Right lobe of liver (tissue), 4 donors: ENCODE results near the gene HCN3.

Source experiments
- POLR2A ChIP-seq: fragments of 450-650 bp; IDR thresholded peaks from one replicate; pipeline ENCODE4 v1.6.1; 2017; ENCODE audit warnings: antibody characterized with exemption, mild to moderate bottlenecking
- TF ChIP-seq, protein P1 (sequence below), 4 donors: fragments of 200-600 bp in 3 of 4; fragments of 450-650 bp in 1 of 4; IDR thresholded peaks; one replicate each; pipeline versions ENCODE4 v1.5.1 to v1.8.0; 2016 to 2022; ENCODE audit warnings: antibody characterized with exemption in 4 of 4, mild to moderate bottlenecking in 2 of 4
- donor health status: DM: no; HTN: no; CAD: no.
- donor health status: DM: no; HTN: no; CAD: no.
- donor health status: DM: no; HTN: yes; CAD: no.

DNA sequence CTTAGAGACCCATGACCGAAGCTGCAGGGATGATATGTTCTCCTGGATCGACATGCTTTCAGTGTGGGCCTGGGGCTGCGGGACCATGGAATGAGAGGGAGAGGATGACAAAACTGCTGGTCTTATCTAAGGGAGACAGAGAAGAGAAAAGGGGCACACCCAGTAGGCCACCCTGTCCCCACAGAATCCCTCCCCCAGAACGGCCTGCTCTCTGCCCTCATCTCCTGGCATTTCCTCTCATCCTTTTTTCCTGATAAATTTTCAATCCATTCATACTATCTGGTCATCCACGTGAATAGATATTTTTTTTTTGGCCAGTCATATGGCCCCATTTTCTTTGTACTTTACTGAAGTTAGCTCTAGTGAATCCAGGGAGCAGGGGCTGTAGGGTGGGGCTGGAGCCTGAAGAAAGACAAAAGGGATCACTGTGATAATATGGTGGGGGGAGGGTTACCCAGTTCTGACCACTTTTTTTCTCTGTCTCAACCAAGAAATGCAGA lies 24.1 kb downstream of the HCN3 start, which contains the start of gene PKLR:
- TF ChIP-seq POLR2A: no peak
- TF ChIP-seq, protein P1, sequence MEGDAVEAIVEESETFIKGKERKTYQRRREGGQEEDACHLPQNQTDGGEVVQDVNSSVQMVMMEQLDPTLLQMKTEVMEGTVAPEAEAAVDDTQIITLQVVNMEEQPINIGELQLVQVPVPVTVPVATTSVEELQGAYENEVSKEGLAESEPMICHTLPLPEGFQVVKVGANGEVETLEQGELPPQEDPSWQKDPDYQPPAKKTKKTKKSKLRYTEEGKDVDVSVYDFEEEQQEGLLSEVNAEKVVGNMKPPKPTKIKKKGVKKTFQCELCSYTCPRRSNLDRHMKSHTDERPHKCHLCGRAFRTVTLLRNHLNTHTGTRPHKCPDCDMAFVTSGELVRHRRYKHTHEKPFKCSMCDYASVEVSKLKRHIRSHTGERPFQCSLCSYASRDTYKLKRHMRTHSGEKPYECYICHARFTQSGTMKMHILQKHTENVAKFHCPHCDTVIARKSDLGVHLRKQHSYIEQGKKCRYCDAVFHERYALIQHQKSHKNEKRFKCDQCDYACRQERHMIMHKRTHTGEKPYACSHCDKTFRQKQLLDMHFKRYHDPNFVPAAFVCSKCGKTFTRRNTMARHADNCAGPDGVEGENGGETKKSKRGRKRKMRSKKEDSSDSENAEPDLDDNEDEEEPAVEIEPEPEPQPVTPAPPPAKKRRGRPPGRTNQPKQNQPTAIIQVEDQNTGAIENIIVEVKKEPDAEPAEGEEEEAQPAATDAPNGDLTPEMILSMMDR (IDR thresholded peaks at IDR 0.05): no peak
